ENCODE data around the gene ACOX1.

- TF ChIP-seq CTCF (IDR thresholded peaks at IDR 0.05) (no peak), POLR2A (IDR thresholded peaks at IDR 0.05) (no peak)
Measured at GRCh38 chr17:76014925-76015261, 35.9 kb upstream of the ACOX1 start.
